ENCODE measurements around the gene DHX35.

Gene DHX35, protein sequence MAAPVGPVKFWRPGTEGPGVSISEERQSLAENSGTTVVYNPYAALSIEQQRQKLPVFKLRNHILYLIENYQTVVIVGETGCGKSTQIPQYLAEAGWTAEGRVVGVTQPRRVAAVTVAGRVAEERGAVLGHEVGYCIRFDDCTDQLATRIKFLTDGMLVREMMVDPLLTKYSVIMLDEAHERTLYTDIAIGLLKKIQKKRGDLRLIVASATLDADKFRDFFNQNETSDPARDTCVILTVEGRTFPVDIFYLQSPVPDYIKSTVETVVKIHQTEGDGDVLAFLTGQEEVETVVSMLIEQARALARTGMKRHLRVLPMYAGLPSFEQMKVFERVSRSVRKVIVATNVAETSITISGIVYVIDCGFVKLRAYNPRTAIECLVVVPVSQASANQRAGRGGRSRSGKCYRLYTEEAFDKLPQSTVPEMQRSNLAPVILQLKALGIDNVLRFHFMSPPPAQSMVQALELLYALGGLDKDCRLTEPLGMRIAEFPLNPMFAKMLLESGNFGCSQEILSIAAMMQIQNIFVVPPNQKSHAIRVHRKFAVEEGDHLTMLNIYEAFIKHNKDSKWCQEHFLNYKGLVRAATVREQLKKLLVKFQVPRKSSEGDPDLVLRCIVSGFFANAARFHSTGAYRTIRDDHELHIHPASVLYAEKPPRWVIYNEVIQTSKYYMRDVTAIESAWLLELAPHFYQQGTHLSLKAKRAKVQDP

GRCh38 chr20:38962044-38962927 lies at the start of gene DHX35:
Gene DHX35 (plus strand): TSS chr20:38962344. CDS start chr20:38962368, 24 bp downstream.
- DNase-seq (ENCODE audit: low spot score) = peak; percentile 99
- TF ChIP-seq CTCF (IDR thresholded peaks at IDR 0.05; ENCODE audit: extremely low read depth, missing control alignments) = peak; percentile 34

- DNase-seq (ENCODE audit: low spot score) = no peak
- no peak for TF ChIP-seq CTCF (IDR thresholded peaks at IDR 0.05; ENCODE audit: extremely low read depth, missing control alignments)
Measured at GRCh38 chr20:38915355-38915754, 46.8 kb upstream of the DHX35 start.

DNA sequence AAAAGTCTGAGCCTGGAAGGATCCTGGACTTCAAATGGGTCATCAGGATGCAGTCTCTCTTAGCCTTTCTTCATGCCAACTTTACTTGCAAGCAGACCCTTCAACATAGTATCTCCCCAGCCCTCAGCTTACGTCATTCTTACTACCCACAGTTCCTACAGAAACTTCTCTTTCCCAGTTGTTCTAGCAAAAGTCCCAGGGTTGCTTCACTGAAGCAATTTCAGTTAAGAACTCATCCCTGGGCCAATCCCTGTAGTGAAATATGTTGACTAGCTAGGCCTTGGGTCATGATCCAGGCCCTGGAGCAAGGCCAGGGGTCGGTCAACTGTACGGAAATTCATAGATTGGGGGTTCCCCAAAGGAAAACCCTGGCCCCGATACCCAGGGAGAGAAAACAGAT lies 44.5 kb upstream of the DHX35 start:
- TF ChIP-seq CTCF (IDR thresholded peaks at IDR 0.05; ENCODE audit: extremely low read depth, missing control alignments) = no peak
- DNase-seq (ENCODE audit: low spot score) = no peak

- no peak for TF ChIP-seq CTCF (IDR thresholded peaks at IDR 0.05; ENCODE audit: extremely low read depth, missing control alignments)
- DNase-seq (ENCODE audit: low spot score) = no peak
Measured at GRCh38 chr20:38918172-38918571, 44.0 kb upstream of the DHX35 start.

DNA sequence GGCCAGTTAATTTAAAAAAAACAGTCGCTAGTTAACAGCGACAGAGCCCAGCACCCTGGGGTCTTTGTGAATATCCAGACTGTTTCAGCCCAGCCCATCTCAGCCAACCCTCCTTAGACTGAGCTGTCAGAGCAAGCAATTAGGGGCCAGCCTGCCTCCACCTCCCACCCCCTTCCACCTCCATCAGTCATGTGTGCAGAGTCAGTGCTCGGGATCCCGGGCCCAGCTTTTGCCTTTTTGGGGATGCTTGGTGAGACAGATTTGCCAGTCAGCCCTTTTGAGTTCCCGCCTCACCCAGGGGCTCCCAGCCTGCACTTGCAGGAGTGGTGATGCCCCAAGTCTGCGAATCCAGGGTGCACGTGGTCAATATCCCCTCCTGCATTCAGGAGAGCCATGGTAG lies 42.5 kb upstream of the DHX35 start:
- DNase-seq (ENCODE audit: low spot score) = no peak
- no peak for TF ChIP-seq CTCF (IDR thresholded peaks at IDR 0.05; ENCODE audit: extremely low read depth, missing control alignments)

DNA sequence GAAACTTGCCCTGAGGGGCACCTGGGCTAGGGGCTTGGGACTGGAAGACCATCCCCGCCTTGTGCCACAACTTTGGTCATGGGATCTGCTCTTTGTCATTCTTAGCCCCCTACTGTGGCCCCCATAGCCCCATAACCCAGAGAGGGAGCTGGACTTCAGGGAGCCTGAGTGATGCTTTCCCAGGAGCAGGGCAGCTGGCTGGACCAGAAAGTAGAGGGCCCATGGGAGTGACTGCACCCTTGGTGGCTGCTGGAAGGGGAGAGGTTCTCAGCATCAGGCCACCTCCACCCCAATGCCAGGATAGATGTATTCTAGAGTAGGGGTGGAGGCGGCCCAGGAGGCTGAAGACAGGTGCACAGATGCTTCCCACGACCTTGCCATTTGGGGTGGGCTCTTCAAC lies 41.7 kb upstream of the DHX35 start:
- no peak for TF ChIP-seq CTCF (IDR thresholded peaks at IDR 0.05; ENCODE audit: extremely low read depth, missing control alignments)
- no peak for DNase-seq (ENCODE audit: low spot score)

Data from GM20000 (cell line).